Keratinocyte (primary cell): ENCODE measurements around the gene FAM124A. TPM values are rescaled to one million over a fixed set of nuclear protein-coding genes. Genes with fewer than 3 reads are reported as not detected.
A peak's percentile ranks its signal among the peaks of the same experiment; 100 is the strongest.

Experiments
- DNase-seq: peaks from one replicate; pipeline ENCODE4 v3.0.0-alpha.2; 2011; ENCODE audit warnings: low read depth, missing footprints, low spot score
- FAIRE-seq: peaks from 2 replicates; lab custom pipeline; 2011; peaks lifted over from hg19 to GRCh38; lab: Jason Lieb, UNC
- H2AFZ ChIP-seq: 2 replicates; pipeline ENCODE4 v1.6.0; 2012; ENCODE audit warnings: low read length, control low read depth, inconsistent platforms; ENCODE audit not compliant: control insufficient read depth
- H3K27ac ChIP-seq: 2 replicates; pipeline ENCODE4 v1.5.1; 2011; ENCODE audit warnings: low read length; ENCODE audit not compliant: control insufficient read depth, insufficient read depth
- H3K27me3 ChIP-seq: 3 replicates; pipeline ENCODE4 v1.6.0; 2011; ENCODE audit warnings: low read length; ENCODE audit not compliant: control insufficient read depth, insufficient read depth; ENCODE audit errors: extremely low read depth
- H3K36me3 ChIP-seq, 2 experiments: 2 replicates in 1 of 2; 3 replicates in 1 of 2; pipeline ENCODE4 v1.5.1; 2011; ENCODE audit warnings: low read length in 2 of 2, mild to moderate bottlenecking in 1 of 2; ENCODE audit not compliant: control insufficient read depth in 2 of 2, insufficient read depth in 2 of 2; ENCODE audit errors: extremely low read depth in 1 of 2
- H3K4me1 ChIP-seq: 3 replicates; pipeline ENCODE4 v1.5.1; 2011; ENCODE audit warnings: low read length; ENCODE audit not compliant: control insufficient read depth, insufficient read depth; ENCODE audit errors: extremely low read depth
- H3K4me2 ChIP-seq: 3 replicates; pipeline ENCODE4 v1.6.0; 2011; ENCODE audit warnings: low read depth, low read length; ENCODE audit not compliant: control insufficient read depth, insufficient read depth; ENCODE audit errors: extremely low read depth
- H3K4me3 ChIP-seq, 3 experiments: fragments of 200-600 bp in 1 of 3; sonication (generic) in 1 of 3; 2 replicates in 2 of 3; 3 replicates in 1 of 3; pipeline ENCODE4 v1.5.1; 2011 to 2016; ENCODE audit warnings: low read length in 3 of 3, mild to moderate bottlenecking in 3 of 3, control low read depth in 2 of 3, inconsistent platforms in 1 of 3, low read depth in 1 of 3, mixed read lengths in 1 of 3, mixed run types in 1 of 3, moderate library complexity in 1 of 3; ENCODE audit not compliant: control insufficient read depth in 2 of 3, insufficient read depth in 2 of 3; ENCODE audit errors: extremely low read depth in 1 of 3
- H3K79me2 ChIP-seq: 2 replicates; pipeline ENCODE4 v1.6.0; 2012; ENCODE audit warnings: low read length; ENCODE audit not compliant: control insufficient read depth, insufficient read depth
- H3K9ac ChIP-seq: 3 replicates; pipeline ENCODE4 v1.6.0; 2011; ENCODE audit warnings: low read length; ENCODE audit not compliant: control insufficient read depth, insufficient read depth; ENCODE audit errors: extremely low read depth
- H3K9me1 ChIP-seq: 3 replicates; pipeline ENCODE4 v1.6.0; 2011; ENCODE audit warnings: low read length; ENCODE audit not compliant: control insufficient read depth, insufficient read depth; ENCODE audit errors: extremely low read depth
- H3K9me3 ChIP-seq: 2 replicates; pipeline ENCODE4 v1.5.1; 2012; ENCODE audit warnings: low read depth, low read length; ENCODE audit not compliant: control insufficient read depth
- H4K20me1 ChIP-seq: 3 replicates; pipeline ENCODE4 v1.6.0; 2011; ENCODE audit warnings: low read length; ENCODE audit not compliant: control insufficient read depth, insufficient read depth; ENCODE audit errors: extremely low read depth
- CTCF ChIP-seq, 3 experiments: IDR thresholded peaks in 1 of 3; conservative IDR thresholded peaks in 1 of 3; optimal IDR thresholded peaks in 1 of 3; 2 replicates in 2 of 3; 3 replicates in 1 of 3; pipeline versions ENCODE3 to v1.5.1; 2011; ENCODE audit warnings: low read length in 3 of 3, mild to moderate bottlenecking in 3 of 3, moderate library complexity in 2 of 3, control low read depth in 1 of 3, inconsistent platforms in 1 of 3; ENCODE audit not compliant: insufficient read depth in 2 of 3; ENCODE audit errors: extremely low read depth in 1 of 3
- EZH2 ChIP-seq: IDR thresholded peaks from one replicate; pipeline ENCODE4 v1.6.1; 2012; ENCODE audit warnings: inconsistent platforms, mild to moderate bottlenecking, low read length, moderate library complexity
- dilution Hi-C: fragments of 300-500 bp; cut with MboI; formaldehyde crosslinking; loops from one replicate; pipeline ENCODE4 v1.7.0; 2020; ENCODE audit warnings: low sequenced_read_pairs; ENCODE audit not compliant: extremely low pct_ligation_motif_present
- polyA plus RNA-seq, 5 experiments: library from polyadenylated mRNA; depleted of rRNA in 3 of 5; stranded (reverse) in 3 of 5; stranded (forward) in 1 of 5; unstranded in 1 of 5; fragments of >200 nt; gene quantifications; 1 replicate in 1 of 5; 2 replicates in 3 of 5; 3 replicates in 1 of 5; pipeline versions ENCODE4 v1.2.1 to v1.2.3, GENCODE V29; 2011 to 2012; ENCODE audit warnings: missing spikeins in 2 of 5, low read depth in 1 of 5, low replicate concordance in 1 of 5

FAM124A gene
- polyA plus RNA-seq, 1 donor (not counting 4 experiments of a cell fraction or from before 2014, with no cell fraction given), result 0.05 TPM

- Histone ChIP-seq H3K27me3 (peaks cover 7% of the 10 kb centered on the region), H3K27ac (no peak overlapping the region), H3K9me1 (no peaks in the 10 kb centered on the region), H3K9me3 (no peaks in the 10 kb centered on the region), H3K36me3 (no peaks in the 10 kb centered on the region), H4K20me1 (no peaks in the 10 kb centered on the region), H3K4me1 (no peaks in the 10 kb centered on the region), H3K9ac (no peak overlapping the region), H2AFZ (no peak overlapping the region), H3K4me3 (no peak overlapping the region), H3K4me2 (no peak overlapping the region), H3K79me2 (no peaks in the 10 kb centered on the region)
- TF ChIP-seq CTCF (optimal IDR thresholded peaks at IDR 0.05 in 1 of 3, IDR thresholded peaks at IDR 0.05 in 1 of 3, conservative IDR thresholded peaks at IDR 0.05 in 1 of 3; ENCODE audit: extremely low read depth in 1 of 3, insufficient read depth in 2 of 3, low read length in 3 of 3) (peak in 2 of 3 experiments; percentile 28 to 47), EZH2 (no peak)
- dilution Hi-C loops, result no loop called here
- no peak for FAIRE-seq
- no peak for DNase-seq
These were observed 75.4 kb downstream of the FAM124A start for GRCh38 chr13:51297556-51297955.

GRCh38 chr13:51298812-51299211, 76.6 kb downstream of the FAM124A start:
- dilution Hi-C loops, result no loop called here
- Histone ChIP-seq H3K27ac (no peak overlapping the region), H3K4me1 (no peaks in the 10 kb centered on the region), H3K36me3 (no peaks in the 10 kb centered on the region), H3K9ac (no peak overlapping the region), H3K9me3 (no peaks in the 10 kb centered on the region), H3K9me1 (no peaks in the 10 kb centered on the region), H3K79me2 (no peaks in the 10 kb centered on the region), H3K4me3 (no peak overlapping the region), H3K4me2 (no peak overlapping the region), H4K20me1 (no peaks in the 10 kb centered on the region), H3K27me3 (no peaks in the 10 kb centered on the region), H2AFZ (no peak overlapping the region)
- FAIRE-seq, result no peak
- no peak for TF ChIP-seq CTCF (optimal IDR thresholded peaks at IDR 0.05 in 1 of 3, IDR thresholded peaks at IDR 0.05 in 1 of 3, conservative IDR thresholded peaks at IDR 0.05 in 1 of 3; ENCODE audit: extremely low read depth in 1 of 3, insufficient read depth in 2 of 3, low read length in 3 of 3)
- no peak for TF ChIP-seq EZH2
- no peak for DNase-seq
